Measurements from ENCODE around the gene SEMA3A.

The SEMA3A gene

GRCh38 chr7:83908526-83908925, 286.1 kb downstream of the SEMA3A start:
- no peaks in the 10 kb centered on the region for H3K4me1 ChIP-seq (ENCODE audit: control insufficient read depth, insufficient read depth, low read length)
- H3K27me3 ChIP-seq (ENCODE audit: control insufficient read depth in 1 of 2, insufficient read depth in 2 of 2, low read length in 2 of 2) = no peaks in the 10 kb centered on the region
- no peak overlapping the region for H3K4me3 ChIP-seq (ENCODE audit: low read length in 2 of 2)
- no peaks in the 10 kb centered on the region for H3K9me3 ChIP-seq (ENCODE audit: control insufficient read depth in 2 of 2, low read length in 2 of 2)
- no peak overlapping the region for H3K9ac ChIP-seq (ENCODE audit: low read length in 2 of 2)
- H3K36me3 ChIP-seq (ENCODE audit: control insufficient read depth in 2 of 2, insufficient read depth in 2 of 2, low read length in 2 of 2) = no peaks in the 10 kb centered on the region
- H3K27ac ChIP-seq (ENCODE audit: low read length) = no peak overlapping the region

Measured in stomach smooth muscle (tissue), 2 donors.